Psoas muscle (tissue), 8 donors: ENCODE data around the gene SMPD1. TPM values are rescaled to one million over a fixed set of nuclear protein-coding genes. Genes with fewer than 3 reads are reported as not detected.

ENCODE experiments used
- ATAC-seq, 4 donors: fragments of 200-7000 bp; cut with Tn5 transposase; one replicate each; pipeline ENCODE4 v1.9.1; 2020; ENCODE audit warnings: moderate library complexity in 3 of 4, mild to moderate bottlenecking in 2 of 4
- DNase-seq, 2 donors: peaks; one replicate each; pipeline ENCODE4 v3.0.0-alpha.2; 2020
- H3K27ac ChIP-seq: fragments of 200-600 bp; one replicate; pipeline ENCODE4 v1.8.0; 2022
- H3K27me3 ChIP-seq, 3 donors: fragments of 200-600 bp in 1 of 3; one replicate each; pipeline versions ENCODE4 v1.6.1 to v1.8.0; 2013 to 2022; ENCODE audit warnings: low read length in 2 of 3, mild to moderate bottlenecking in 2 of 3, moderate library complexity in 1 of 3; ENCODE audit not compliant: insufficient read depth in 3 of 3
- H3K36me3 ChIP-seq, 2 donors: fragments of 200-600 bp in 1 of 2; one replicate each; pipeline versions ENCODE4 v1.6.1 to v1.8.0; 2013 to 2022; ENCODE audit warnings: low read depth in 1 of 2, mild to moderate bottlenecking in 1 of 2, moderate library complexity in 1 of 2; ENCODE audit not compliant: insufficient read depth in 1 of 2
- H3K4me1 ChIP-seq: fragments of 200-600 bp; one replicate; pipeline ENCODE4 v1.8.0; 2022
- H3K4me3 ChIP-seq: fragments of 200-600 bp; one replicate; pipeline ENCODE4 v1.8.0; 2022; ENCODE audit warnings: mild to moderate bottlenecking
- H3K9me3 ChIP-seq: fragments of 200-600 bp; one replicate; pipeline ENCODE4 v1.8.0; 2022
- CTCF ChIP-seq: fragments of 200-600 bp; IDR thresholded peaks from one replicate; pipeline ENCODE4 v1.8.0; 2022; ENCODE audit warnings: antibody characterized with exemption
- WGBS, 3 donors: extraction: QIAGEN DNeasy Blood & Tissue Kit; methylation state at CpG; one replicate each; pipeline versions ENCODE4 v1.1.6 to v1.1.7; 2013; 5-methylcytosine and 5-hydroxymethylcytosine counted together
- intact Hi-C, 2 donors: fragments of 100-400 bp; cut with DNase I; formaldehyde crosslinking; loops; one replicate each; pipeline versions ENCODE4 v1.11.0 to v1.14.2; 2022
- polyA plus RNA-seq, 3 donors: library from polyadenylated mRNA; stranded (reverse); fragments of 200-250 nt; gene quantifications; one replicate each; pipeline ENCODE4 v1.2.3, GENCODE V29; 2013
- total RNA-seq, 4 donors: library from RNA; stranded (reverse); fragmentation: NEBNext Ultra II Directional in 2 of 4; extraction: Animal tissue kit (Norgen Biotek cat#: 25700) in 2 of 4; gene quantifications; one replicate each; pipeline versions ENCODE4 v1.2.1 to v1.2.4, GENCODE V29; 2021 to 2023
- donor health status: healthy with polysubstance abuse.
- donor health status: DM: no; HTN: no; CAD: no; lungs with moderate emphysema.
- donor health status: Bipolar disorder and iron deficiency.
- donor health status: healthy.
- donor health status: DM: yes; HTN: yes; CAD: no.
- donor health status: DM: no; HTN: no; CAD: no.
- donor health status: DM: no; HTN: no; CAD: no.
- donor health status: DM: yes; HTN: yes; CAD: no.

The SMPD1 gene
- total and polyA plus RNA-seq, 7 donors: 32.7 to 57.4 (median 37.9) TPM

DNA sequence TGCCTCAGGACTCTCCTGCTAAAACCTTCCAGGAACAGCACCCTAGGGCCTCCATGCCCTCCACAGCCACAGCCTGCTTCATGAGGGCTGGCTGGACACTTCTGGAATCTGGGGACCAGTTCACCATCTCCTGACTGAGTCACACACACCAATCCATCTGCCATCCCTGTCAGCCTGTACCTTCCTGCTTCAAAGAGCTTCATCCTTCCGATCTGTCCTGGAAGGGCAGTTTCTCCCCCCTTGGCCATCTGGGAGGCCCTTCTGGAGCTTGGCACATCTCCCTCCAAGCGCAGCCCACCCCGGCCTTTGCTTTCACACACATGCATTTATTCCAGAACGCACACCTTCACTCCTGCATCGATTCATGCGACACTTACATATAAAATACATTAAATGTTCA lies 15.6 kb downstream of the SMPD1 start:
- TF ChIP-seq CTCF: no peak
- no peak overlapping the region for H3K4me3 ChIP-seq
- no peaks in the 10 kb centered on the region for H3K4me1 ChIP-seq
- DNase-seq (no peak), ATAC-seq (no peak)
- H3K27me3 ChIP-seq: no peaks in the 10 kb centered on the region
- no peak overlapping the region for H3K27ac ChIP-seq
- H3K9me3 ChIP-seq: no peaks in the 10 kb centered on the region
- peaks cover 0 to 45% of the 10 kb centered on the region in 2 donors for H3K36me3 ChIP-seq
- 90 to 94% (median 92%) methylated on average over 6 of the region's 6 CpGs for WGBS, 3 donors
- intact Hi-C loops: no loop called here

GRCh38 chr11:6406370-6406769 lies 16.1 kb downstream of the SMPD1 start:
- Histone ChIP-seq H3K27me3 (no peaks in the 10 kb centered on the region), H3K27ac (no peak overlapping the region), H3K4me1 (no peaks in the 10 kb centered on the region), H3K9me3 (no peaks in the 10 kb centered on the region), H3K4me3 (no peak overlapping the region), H3K36me3 (peaks cover 0 to 43% of the 10 kb centered on the region in 2 donors)
- WGBS, 3 donors: 40 to 45% (median 45%) methylated on average over 2 of the region's 2 CpGs
- DNase-seq: no peak
- TF ChIP-seq CTCF: no peak
- no peak for ATAC-seq
- intact Hi-C loops: no loop called here

DNA sequence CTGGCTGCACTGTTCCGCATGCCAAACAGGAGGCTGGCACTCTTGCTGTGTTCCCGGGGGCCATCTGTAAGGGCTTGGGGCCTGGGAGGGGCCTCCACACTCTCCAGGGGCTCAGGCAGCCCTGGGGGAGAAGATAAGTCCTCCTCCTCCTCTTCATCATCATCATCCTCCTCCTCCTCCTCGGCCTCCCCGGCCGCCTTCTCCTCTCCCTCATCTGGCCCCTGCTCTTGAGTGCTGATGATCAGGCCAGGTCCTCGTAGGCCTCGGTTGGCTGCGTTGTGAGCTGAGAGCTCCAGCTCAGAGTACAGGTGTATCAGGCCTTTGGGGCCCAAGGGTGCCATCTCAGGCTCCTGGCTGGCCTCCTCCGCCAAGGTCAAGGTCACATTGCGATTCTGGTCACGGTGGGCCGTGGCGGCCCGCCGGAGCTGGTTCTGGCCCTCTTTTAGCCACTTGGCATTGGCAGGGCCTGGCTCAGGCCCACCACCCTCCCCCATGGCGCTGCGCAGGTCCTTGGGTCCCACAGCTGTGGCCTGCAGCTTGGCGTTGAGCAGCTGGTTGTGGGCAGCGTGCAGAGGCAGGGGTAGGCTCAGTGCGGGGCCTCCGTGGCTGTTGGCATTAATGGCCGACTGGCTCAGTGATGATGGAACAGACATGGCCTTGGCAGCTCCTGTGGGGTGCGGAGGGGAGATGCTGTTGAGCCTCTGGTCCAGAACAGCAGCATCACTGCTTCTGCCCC lies 20.6 kb downstream of the SMPD1 start:
- H3K27me3 ChIP-seq: no peaks in the 10 kb centered on the region
- peaks cover 0 to 23% of the 10 kb centered on the region in 2 donors for H3K36me3 ChIP-seq
- ATAC-seq (no peak), DNase-seq (no peak)
- no peak for TF ChIP-seq CTCF
- WGBS, 3 donors: 84 to 91% (median 90%) methylated on average over 21 to 23 of the region's 23 CpGs
- intact Hi-C loops: no loop called here
- no peak overlapping the region for H3K27ac ChIP-seq
- H3K4me1 ChIP-seq: no peaks in the 10 kb centered on the region
- no peaks in the 10 kb centered on the region for H3K9me3 ChIP-seq
- no peak overlapping the region for H3K4me3 ChIP-seq

DNA sequence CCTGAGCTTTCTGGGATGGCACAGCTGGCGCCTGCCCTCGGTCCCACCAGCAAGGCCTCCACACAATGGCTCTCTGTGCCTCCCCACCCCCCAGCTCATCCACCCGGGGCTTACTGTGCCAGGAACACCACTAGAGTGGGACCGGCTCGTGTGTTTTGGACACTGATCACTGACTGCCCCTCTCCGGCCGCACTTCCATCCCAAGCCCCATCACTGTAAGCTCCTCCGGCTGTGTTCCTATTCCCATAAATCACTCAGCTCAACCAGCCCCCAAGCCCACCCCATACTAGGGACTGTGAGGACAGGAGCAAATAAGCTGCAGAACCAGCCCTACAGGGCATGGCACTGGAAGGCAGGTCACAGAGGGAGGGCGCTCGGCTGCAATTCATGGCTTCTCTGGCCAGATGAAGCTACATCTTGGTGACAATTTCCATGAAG lies 21.3 kb downstream of the SMPD1 start:
- Histone ChIP-seq H3K27me3 (no peaks in the 10 kb centered on the region), H3K27ac (no peak overlapping the region), H3K36me3 (peaks cover 0 to 23% of the 10 kb centered on the region in 2 donors), H3K4me3 (no peak overlapping the region), H3K9me3 (no peaks in the 10 kb centered on the region), H3K4me1 (no peaks in the 10 kb centered on the region)
- ATAC-seq (no peak), DNase-seq (no peak)
- TF ChIP-seq CTCF: no peak
- 80 to 89% (median 84%) methylated on average over 10 of the region's 10 CpGs for WGBS, 3 donors
- intact Hi-C loops: no loop called here

- TF ChIP-seq CTCF: no peak
- intact Hi-C loops: no loop called here
- Histone ChIP-seq H3K36me3 (peaks cover 0 to 23% of the 10 kb centered on the region in 2 donors), H3K4me1 (peaks cover 9% of the 10 kb centered on the region), H3K9me3 (no peaks in the 10 kb centered on the region), H3K27me3 (no peaks in the 10 kb centered on the region), H3K4me3 (no peak overlapping the region), H3K27ac (no peak overlapping the region)
- ATAC-seq (no peak), DNase-seq (no peak)
- WGBS, 3 donors: 87 to 89% (median 87%) methylated on average over 12 of the region's 12 CpGs
Measured at GRCh38 chr11:6413791-6414201, 23.5 kb downstream of the SMPD1 start.
